Loucy (cell line): ENCODE measurements around the gene POP5.

ENCODE experiments used
- EZH2phosphoT487 ChIP-seq: fragments of 200-600 bp; IDR thresholded peaks from 2 replicates; pipeline ENCODE4 v1.6.1; 2018; ENCODE audit warnings: antibody characterized with exemption, mild to moderate bottlenecking, moderate library complexity, borderline replicate concordance
- TF ChIP-seq, protein P1 (sequence below): fragments of 200-600 bp; sonication (generic); conservative IDR thresholded peaks from 2 replicates; pipeline ENCODE4 v1.5.1; 2014; ENCODE audit warnings: mild to moderate bottlenecking, antibody characterized with exemption, low read length

DNA sequence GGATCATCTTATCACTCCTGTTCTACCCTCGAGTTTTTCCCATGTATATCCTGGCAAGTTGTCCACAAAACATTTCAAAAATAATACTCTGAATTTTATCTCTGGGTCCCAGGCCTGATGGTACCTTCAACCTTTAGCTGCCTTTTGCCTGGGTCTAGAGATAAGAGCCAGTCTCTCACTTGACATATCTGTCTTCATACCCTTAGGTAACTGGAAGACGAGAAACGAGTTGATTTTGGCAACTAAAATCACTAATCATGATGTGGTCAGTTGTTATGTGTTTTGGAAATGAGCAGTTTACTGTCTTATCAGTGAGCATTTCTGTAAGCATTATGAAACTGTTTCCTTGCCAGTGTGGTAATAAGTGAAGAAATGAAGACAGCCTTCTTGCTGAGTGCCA is 40.8 kb downstream of the POP5 start:
- TF ChIP-seq, protein P1, sequence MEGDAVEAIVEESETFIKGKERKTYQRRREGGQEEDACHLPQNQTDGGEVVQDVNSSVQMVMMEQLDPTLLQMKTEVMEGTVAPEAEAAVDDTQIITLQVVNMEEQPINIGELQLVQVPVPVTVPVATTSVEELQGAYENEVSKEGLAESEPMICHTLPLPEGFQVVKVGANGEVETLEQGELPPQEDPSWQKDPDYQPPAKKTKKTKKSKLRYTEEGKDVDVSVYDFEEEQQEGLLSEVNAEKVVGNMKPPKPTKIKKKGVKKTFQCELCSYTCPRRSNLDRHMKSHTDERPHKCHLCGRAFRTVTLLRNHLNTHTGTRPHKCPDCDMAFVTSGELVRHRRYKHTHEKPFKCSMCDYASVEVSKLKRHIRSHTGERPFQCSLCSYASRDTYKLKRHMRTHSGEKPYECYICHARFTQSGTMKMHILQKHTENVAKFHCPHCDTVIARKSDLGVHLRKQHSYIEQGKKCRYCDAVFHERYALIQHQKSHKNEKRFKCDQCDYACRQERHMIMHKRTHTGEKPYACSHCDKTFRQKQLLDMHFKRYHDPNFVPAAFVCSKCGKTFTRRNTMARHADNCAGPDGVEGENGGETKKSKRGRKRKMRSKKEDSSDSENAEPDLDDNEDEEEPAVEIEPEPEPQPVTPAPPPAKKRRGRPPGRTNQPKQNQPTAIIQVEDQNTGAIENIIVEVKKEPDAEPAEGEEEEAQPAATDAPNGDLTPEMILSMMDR = no peak
- TF ChIP-seq EZH2phosphoT487 = no peak
